ENCODE results near the gene RAB27A. TPM values are rescaled to one million over a fixed set of nuclear protein-coding genes. Genes with fewer than 3 reads are reported as not detected.

The RAB27A gene
- total and polyA plus RNA-seq, 9 of the 15 experiments (the other 6 are each of a cell fraction or from before 2014, with no cell fraction given) = 31.5 to 171 (median 80.4) TPM

DNA sequence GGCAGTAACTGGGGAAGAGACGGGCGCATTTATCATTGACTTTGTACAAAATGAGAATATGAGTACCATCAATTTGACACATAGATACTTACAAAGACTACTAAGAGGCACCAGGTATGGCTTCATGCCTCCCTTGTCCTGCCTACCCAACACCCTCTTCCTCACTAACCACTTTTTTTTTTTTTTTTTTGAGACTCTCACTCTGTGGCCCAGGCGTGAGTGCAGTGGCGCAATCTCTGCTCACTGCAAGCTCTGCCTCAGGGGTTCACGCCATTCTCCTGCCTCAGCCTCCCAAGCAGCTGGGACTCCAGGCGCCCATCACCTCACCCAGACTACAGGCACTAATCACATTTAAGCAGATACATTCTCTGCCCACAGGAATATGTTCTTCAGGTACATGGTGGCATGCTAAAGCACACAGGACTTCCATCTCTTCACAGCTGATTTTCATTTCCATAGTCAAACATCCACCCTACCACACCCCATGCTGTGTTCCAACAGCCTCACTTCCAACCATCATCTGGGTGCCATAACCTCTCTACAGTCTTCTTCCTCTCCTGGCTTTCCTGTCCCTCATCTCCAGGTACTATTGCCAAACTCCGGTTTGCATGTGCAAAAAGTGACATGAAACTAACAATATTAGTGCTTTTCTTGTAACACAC, 41.7 kb downstream of the RAB27A start:
- Histone ChIP-seq H3K9me3 (replicated peaks; ENCODE audit: control insufficient read depth, insufficient read depth, low read depth, low read length) (no peaks in the 10 kb centered on the region), H3K27me3 (ENCODE audit: control insufficient read depth in 2 of 2, insufficient read depth in 2 of 2, low read length in 2 of 2) (no peaks in the 10 kb centered on the region), H2AFZ (ENCODE audit: low read depth, low read length) (no peak overlapping the region), H3K4me2 (ENCODE audit: insufficient read depth, low read length) (no peak overlapping the region; the same call in 1 of the 2 replicates), H3K27ac (ENCODE audit: extremely low read depth, low read depth, low read length) (no peak overlapping the region), H3K9me1 (ENCODE audit: control insufficient read depth, insufficient read depth, low read length) (no peaks in the 10 kb centered on the region), H4K20me1 (replicated peaks; ENCODE audit: control insufficient read depth, insufficient read depth, low read length) (no peaks in the 10 kb centered on the region), H3K4me3 (no peak overlapping the region), H3K36me3 (ENCODE audit: control insufficient read depth, insufficient read depth, low read length) (peaks cover 33% of the 10 kb centered on the region), H3K4me1 (replicated peaks in 1 of 2; ENCODE audit: control insufficient read depth in 2 of 2, insufficient read depth in 2 of 2, low read length in 2 of 2) (peaks cover 8 to 33% of the 10 kb centered on the region in 2 experiments; a peak in 3 of 5 replicates), H3K79me2 (ENCODE audit: control insufficient read depth, insufficient read depth, low read length) (peaks cover 69% of the 10 kb centered on the region), H3K9ac (ENCODE audit: insufficient read depth in 1 of 2, low read depth in 2 of 2, low read length in 2 of 2) (no peak overlapping the region)
- DNase-seq (ENCODE audit: extremely low read depth in 1 of 4, low spot score in 3 of 4) (no peak), FAIRE-seq (no peak), ATAC-seq (peak; percentile 33)
- intact Hi-C loops (cut with micrococcal nuclease) (no loop called here), in situ Hi-C loops (cut with MboI) (no loop called here)
- POLR2A ChIA-PET = interaction anchor here (0.5 to 2.5 kb wide), 2 partner anchors 10 to 34 kb away, joined by 3 to 9 read pairs; no protein-coding TSS in a partner anchor
- no TSS peak for BruUV-seq (replicated peaks)
- CTCF ChIA-PET (ENCODE audit: low intra/inter-chr PET ratio) = no interaction called here
- WGBS (ENCODE audit: insufficient coverage, low coverage, missing lambda C conversion rate) = 61% methylated on average over 7 of the region's 7 CpGs
- TF ChIP-seq KDM2B (CRISPR knock-in tag; IDR thresholded peaks at IDR 0.05) (no peak), HSF4 (CRISPR knock-in tag; IDR thresholded peaks at IDR 0.05; ENCODE audit: borderline replicate concordance) (no peak), KDM1A (IDR thresholded peaks at IDR 0.05) (no peak), KLF13 (tag; IDR thresholded peaks at IDR 0.05; ENCODE audit: borderline replicate concordance, low read depth) (no peak), CEBPG (CRISPR knock-in tag; IDR thresholded peaks at IDR 0.05) (no peak), CEBPG (tag; conservative IDR thresholded peaks at IDR 0.05 in 1 of 2, IDR thresholded peaks at IDR 0.05 in 1 of 2) (peak in 1 of 2 experiments; percentile 39; a peak in 1 of 4 replicates), PTBP1 (IDR thresholded peaks at IDR 0.05; ENCODE audit: low read depth, low read length) (no peak), CEBPB (tag; IDR thresholded peaks at IDR 0.05) (peak; percentile 87), ZBTB8A (IDR thresholded peaks at IDR 0.05; ENCODE audit: partially characterized antibody) (no peak), ZNF785 (CRISPR knock-in tag; IDR thresholded peaks at IDR 0.05) (no peak), DPF2 (IDR thresholded peaks at IDR 0.05) (no peak)
- TF ChIP-seq, protein P1, sequence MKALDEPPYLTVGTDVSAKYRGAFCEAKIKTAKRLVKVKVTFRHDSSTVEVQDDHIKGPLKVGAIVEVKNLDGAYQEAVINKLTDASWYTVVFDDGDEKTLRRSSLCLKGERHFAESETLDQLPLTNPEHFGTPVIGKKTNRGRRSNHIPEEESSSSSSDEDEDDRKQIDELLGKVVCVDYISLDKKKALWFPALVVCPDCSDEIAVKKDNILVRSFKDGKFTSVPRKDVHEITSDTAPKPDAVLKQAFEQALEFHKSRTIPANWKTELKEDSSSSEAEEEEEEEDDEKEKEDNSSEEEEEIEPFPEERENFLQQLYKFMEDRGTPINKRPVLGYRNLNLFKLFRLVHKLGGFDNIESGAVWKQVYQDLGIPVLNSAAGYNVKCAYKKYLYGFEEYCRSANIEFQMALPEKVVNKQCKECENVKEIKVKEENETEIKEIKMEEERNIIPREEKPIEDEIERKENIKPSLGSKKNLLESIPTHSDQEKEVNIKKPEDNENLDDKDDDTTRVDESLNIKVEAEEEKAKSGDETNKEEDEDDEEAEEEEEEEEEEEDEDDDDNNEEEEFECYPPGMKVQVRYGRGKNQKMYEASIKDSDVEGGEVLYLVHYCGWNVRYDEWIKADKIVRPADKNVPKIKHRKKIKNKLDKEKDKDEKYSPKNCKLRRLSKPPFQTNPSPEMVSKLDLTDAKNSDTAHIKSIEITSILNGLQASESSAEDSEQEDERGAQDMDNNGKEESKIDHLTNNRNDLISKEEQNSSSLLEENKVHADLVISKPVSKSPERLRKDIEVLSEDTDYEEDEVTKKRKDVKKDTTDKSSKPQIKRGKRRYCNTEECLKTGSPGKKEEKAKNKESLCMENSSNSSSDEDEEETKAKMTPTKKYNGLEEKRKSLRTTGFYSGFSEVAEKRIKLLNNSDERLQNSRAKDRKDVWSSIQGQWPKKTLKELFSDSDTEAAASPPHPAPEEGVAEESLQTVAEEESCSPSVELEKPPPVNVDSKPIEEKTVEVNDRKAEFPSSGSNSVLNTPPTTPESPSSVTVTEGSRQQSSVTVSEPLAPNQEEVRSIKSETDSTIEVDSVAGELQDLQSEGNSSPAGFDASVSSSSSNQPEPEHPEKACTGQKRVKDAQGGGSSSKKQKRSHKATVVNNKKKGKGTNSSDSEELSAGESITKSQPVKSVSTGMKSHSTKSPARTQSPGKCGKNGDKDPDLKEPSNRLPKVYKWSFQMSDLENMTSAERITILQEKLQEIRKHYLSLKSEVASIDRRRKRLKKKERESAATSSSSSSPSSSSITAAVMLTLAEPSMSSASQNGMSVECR (CRISPR knock-in tag; IDR thresholded peaks at IDR 0.05) = no peak
- TF ChIP-seq, protein P2, sequence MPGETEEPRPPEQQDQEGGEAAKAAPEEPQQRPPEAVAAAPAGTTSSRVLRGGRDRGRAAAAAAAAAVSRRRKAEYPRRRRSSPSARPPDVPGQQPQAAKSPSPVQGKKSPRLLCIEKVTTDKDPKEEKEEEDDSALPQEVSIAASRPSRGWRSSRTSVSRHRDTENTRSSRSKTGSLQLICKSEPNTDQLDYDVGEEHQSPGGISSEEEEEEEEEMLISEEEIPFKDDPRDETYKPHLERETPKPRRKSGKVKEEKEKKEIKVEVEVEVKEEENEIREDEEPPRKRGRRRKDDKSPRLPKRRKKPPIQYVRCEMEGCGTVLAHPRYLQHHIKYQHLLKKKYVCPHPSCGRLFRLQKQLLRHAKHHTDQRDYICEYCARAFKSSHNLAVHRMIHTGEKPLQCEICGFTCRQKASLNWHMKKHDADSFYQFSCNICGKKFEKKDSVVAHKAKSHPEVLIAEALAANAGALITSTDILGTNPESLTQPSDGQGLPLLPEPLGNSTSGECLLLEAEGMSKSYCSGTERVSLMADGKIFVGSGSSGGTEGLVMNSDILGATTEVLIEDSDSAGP (CRISPR knock-in tag; IDR thresholded peaks at IDR 0.05) = no peak
- TF ChIP-seq, protein P3, sequence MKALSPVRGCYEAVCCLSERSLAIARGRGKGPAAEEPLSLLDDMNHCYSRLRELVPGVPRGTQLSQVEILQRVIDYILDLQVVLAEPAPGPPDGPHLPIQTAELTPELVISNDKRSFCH (CRISPR knock-in tag; IDR thresholded peaks at IDR 0.05) = no peak
- TF ChIP-seq, protein P3 (tag; IDR thresholded peaks at IDR 0.05) = no peak
